GM12864 (cell line): ENCODE results near the gene KCNG2.

Experiments used
- DNase-seq: peaks from one replicate; pipeline ENCODE4 v3.0.0-alpha.2; 2011; ENCODE audit warnings: low read depth
- H3K4me3 ChIP-seq: 2 replicates; pipeline ENCODE4 v1.5.1; 2011; ENCODE audit warnings: mild to moderate bottlenecking, low read depth, low read length, control low read depth
- CTCF ChIP-seq: IDR thresholded peaks from 2 replicates; pipeline ENCODE4 v1.5.1; 2011; ENCODE audit warnings: low read depth, mild to moderate bottlenecking, moderate library complexity, low read length, control low read depth, inconsistent platforms; ENCODE audit errors: missing control alignments

KCNG2 gene

GRCh38 chr18:79774111-79774510 is 23.6 kb upstream of the KCNG2 start:
- TF ChIP-seq CTCF = no peak
- DNase-seq = no peak
- no peak overlapping the region for H3K4me3 ChIP-seq

- no peak for DNase-seq
- no peak overlapping the region for H3K4me3 ChIP-seq
- TF ChIP-seq CTCF = no peak
Observed at GRCh38 chr18:79775441-79776221, 22.1 kb upstream of the KCNG2 start.

GRCh38 chr18:79776674-79777073 is 21.1 kb upstream of the KCNG2 start:
- H3K4me3 ChIP-seq = no peak overlapping the region
- no peak for TF ChIP-seq CTCF
- DNase-seq = no peak

- TF ChIP-seq CTCF = no peak
- no peak for DNase-seq
- no peak overlapping the region for H3K4me3 ChIP-seq
Observed at GRCh38 chr18:79778291-79778791, 19.4 kb upstream of the KCNG2 start.

- no peak for TF ChIP-seq CTCF
- no peak for DNase-seq
- H3K4me3 ChIP-seq = no peak overlapping the region
Observed at GRCh38 chr18:79779021-79779699, 18.6 kb upstream of the KCNG2 start.

- no peak for DNase-seq
- no peak for TF ChIP-seq CTCF
- H3K4me3 ChIP-seq = no peak overlapping the region
Observed at GRCh38 chr18:79779700-79780190, 18.0 kb upstream of the KCNG2 start.
